ENCODE results near the gene B9D1. TPM values are rescaled to one million over a fixed set of nuclear protein-coding genes. Genes with fewer than 3 reads are reported as not detected.

The B9D1 gene
- total RNA-seq, 1 experiment from 2014 or later, result 20.0 TPM

GRCh38 chr17:19369107-19369778 lies 6.7 kb upstream of the B9D1 start:
- Histone ChIP-seq H3K9ac (ENCODE audit: low read length) (no peak overlapping the region), H3K27me3 (ENCODE audit: insufficient read depth, low read length) (no peaks in the 10 kb centered on the region), H3K27ac (ENCODE audit: low read depth, low read length) (no peak overlapping the region), H3K79me2 (ENCODE audit: insufficient read depth, low read length) (no peaks in the 10 kb centered on the region), H3K36me3 (ENCODE audit: control insufficient read depth in 1 of 2, insufficient read depth in 2 of 2, low read length in 2 of 2) (no peaks in the 10 kb centered on the region), H2AFZ (ENCODE audit: low read depth, low read length, poor library complexity, severe bottlenecking) (no peak overlapping the region), H4K20me1 (ENCODE audit: insufficient read depth) (no peaks in the 10 kb centered on the region), H3K4me2 (ENCODE audit: low read length) (peak overlapping the region; percentile 36), H3K4me1 (ENCODE audit: control insufficient read depth in 1 of 2, insufficient read depth in 2 of 2, low read length in 2 of 2) (peaks cover 4 to 30% of the 10 kb centered on the region in 2 experiments; a peak in 3 of 4 replicates), H3K9me3 (ENCODE audit: control insufficient read depth in 1 of 2, insufficient read depth in 1 of 2, low read depth in 1 of 2, low read length in 2 of 2) (no peaks in the 10 kb centered on the region), H3K4me3 (replicated peaks in 1 of 2; ENCODE audit: low read depth in 1 of 2, low read length in 2 of 2) (no peak overlapping the region), H3K9me2 (ENCODE audit: insufficient read depth) (no peaks in the 10 kb centered on the region)
- ChIA-PET POLR2A (interaction anchor here (1.3 kb wide), 1 partner anchor 8 kb away, joined by 3 read pairs; no protein-coding TSS in a partner anchor), RAD21 (ENCODE audit: low non-redundant PET in 1 of 2, low total read pairs in 2 of 2, uncharacterized antibody in 2 of 2, unreplicated experiment in 2 of 2) (interaction anchor here in 1 of 2 experiments (0.7 kb wide), 1 partner anchor 1374 kb away, joined by 3 read pairs; no protein-coding TSS in a partner anchor), CTCF (interaction anchor here (0.7 kb wide), 1 partner anchor 78 kb away, joined by 3 read pairs; no protein-coding TSS in a partner anchor)
- TF ChIP-seq JUND (IDR thresholded peaks at IDR 0.05) (no peak), SP1 (IDR thresholded peaks at IDR 0.05; ENCODE audit: low read depth) (no peak), CBX3 (IDR thresholded peaks at IDR 0.05; ENCODE audit: low read depth) (no peak), SIN3A (IDR thresholded peaks at IDR 0.05; ENCODE audit: low read depth) (no peak)
- TF ChIP-seq, protein P1, sequence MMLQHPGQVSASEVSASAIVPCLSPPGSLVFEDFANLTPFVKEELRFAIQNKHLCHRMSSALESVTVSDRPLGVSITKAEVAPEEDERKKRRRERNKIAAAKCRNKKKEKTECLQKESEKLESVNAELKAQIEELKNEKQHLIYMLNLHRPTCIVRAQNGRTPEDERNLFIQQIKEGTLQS (IDR thresholded peaks at IDR 0.05), result no peak
- TF ChIP-seq, protein P2, sequence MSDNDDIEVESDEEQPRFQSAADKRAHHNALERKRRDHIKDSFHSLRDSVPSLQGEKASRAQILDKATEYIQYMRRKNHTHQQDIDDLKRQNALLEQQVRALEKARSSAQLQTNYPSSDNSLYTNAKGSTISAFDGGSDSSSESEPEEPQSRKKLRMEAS (IDR thresholded peaks at IDR 0.05), result no peak
- BruUV-seq (replicated peaks), result no TSS peak
- ATAC-seq (no peak), DNase-seq (ENCODE audit: low read depth, low spot score) (no peak)
- intact Hi-C loops (cut with micrococcal nuclease), result no loop called here

DNA sequence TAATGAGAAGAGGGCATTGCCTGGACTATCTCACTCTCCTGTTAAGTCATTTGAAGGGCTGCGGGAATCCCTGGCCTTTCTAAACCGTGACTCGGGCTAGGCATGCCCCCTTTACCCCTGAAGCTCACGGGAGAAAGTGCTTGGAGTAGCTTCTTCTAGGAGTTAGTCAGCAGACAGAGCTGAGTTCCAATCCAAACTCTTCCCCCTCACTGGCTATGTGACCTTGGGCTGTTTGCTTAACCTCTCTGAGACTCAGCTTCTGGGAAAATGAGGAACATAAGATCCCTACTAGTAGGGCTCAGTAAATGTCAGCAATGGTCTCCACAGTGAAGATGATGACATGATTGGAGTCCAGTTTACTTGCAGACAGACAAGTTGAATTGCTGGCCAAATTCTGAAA lies 5.7 kb upstream of the B9D1 start:
- H3K9me2 ChIP-seq (ENCODE audit: insufficient read depth), result no peaks in the 10 kb centered on the region
- no peaks in the 10 kb centered on the region for H3K36me3 ChIP-seq (ENCODE audit: control insufficient read depth in 1 of 2, insufficient read depth in 2 of 2, low read length in 2 of 2)
- ChIA-PET RAD21 (ENCODE audit: low non-redundant PET in 1 of 2, low total read pairs in 2 of 2, uncharacterized antibody in 2 of 2, unreplicated experiment in 2 of 2) (no interaction called here), CTCF (no interaction called here), POLR2A (interaction anchor here (1.3 kb wide), 1 partner anchor 10 kb away, joined by 3 read pairs; no protein-coding TSS in a partner anchor)
- DNase-seq (ENCODE audit: low read depth, low spot score), result no peak
- intact Hi-C loops (cut with micrococcal nuclease), result no loop called here
- no peak overlapping the region for H2AFZ ChIP-seq (ENCODE audit: low read depth, low read length, poor library complexity, severe bottlenecking)
- no peak overlapping the region for H3K4me3 ChIP-seq (replicated peaks in 1 of 2; ENCODE audit: low read depth in 1 of 2, low read length in 2 of 2)
- no TSS peak for BruUV-seq (replicated peaks)
- no peak overlapping the region for H3K27ac ChIP-seq (ENCODE audit: low read depth, low read length)
- no peak for TF ChIP-seq POLR2A (IDR thresholded peaks at IDR 0.05; ENCODE audit: borderline replicate concordance, extremely low read depth, insufficient read depth, insufficient read length)
- TF ChIP-seq CBX3 (IDR thresholded peaks at IDR 0.05; ENCODE audit: low read depth), result no peak
- TF ChIP-seq SRF (IDR thresholded peaks at IDR 0.05; ENCODE audit: low read depth), result no peak
- TF ChIP-seq, protein P1 (IDR thresholded peaks at IDR 0.05), result no peak
- no peak for TF ChIP-seq RAD21 (IDR thresholded peaks at IDR 0.05; ENCODE audit: low read depth)
- TF ChIP-seq, protein P3, sequence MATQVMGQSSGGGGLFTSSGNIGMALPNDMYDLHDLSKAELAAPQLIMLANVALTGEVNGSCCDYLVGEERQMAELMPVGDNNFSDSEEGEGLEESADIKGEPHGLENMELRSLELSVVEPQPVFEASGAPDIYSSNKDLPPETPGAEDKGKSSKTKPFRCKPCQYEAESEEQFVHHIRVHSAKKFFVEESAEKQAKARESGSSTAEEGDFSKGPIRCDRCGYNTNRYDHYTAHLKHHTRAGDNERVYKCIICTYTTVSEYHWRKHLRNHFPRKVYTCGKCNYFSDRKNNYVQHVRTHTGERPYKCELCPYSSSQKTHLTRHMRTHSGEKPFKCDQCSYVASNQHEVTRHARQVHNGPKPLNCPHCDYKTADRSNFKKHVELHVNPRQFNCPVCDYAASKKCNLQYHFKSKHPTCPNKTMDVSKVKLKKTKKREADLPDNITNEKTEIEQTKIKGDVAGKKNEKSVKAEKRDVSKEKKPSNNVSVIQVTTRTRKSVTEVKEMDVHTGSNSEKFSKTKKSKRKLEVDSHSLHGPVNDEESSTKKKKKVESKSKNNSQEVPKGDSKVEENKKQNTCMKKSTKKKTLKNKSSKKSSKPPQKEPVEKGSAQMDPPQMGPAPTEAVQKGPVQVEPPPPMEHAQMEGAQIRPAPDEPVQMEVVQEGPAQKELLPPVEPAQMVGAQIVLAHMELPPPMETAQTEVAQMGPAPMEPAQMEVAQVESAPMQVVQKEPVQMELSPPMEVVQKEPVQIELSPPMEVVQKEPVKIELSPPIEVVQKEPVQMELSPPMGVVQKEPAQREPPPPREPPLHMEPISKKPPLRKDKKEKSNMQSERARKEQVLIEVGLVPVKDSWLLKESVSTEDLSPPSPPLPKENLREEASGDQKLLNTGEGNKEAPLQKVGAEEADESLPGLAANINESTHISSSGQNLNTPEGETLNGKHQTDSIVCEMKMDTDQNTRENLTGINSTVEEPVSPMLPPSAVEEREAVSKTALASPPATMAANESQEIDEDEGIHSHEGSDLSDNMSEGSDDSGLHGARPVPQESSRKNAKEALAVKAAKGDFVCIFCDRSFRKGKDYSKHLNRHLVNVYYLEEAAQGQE (IDR thresholded peaks at IDR 0.05; ENCODE audit: low read depth), result no peak
- no peak for TF ChIP-seq ZFX (IDR thresholded peaks at IDR 0.05)
- no peak for TF ChIP-seq EGR1 (IDR thresholded peaks at IDR 0.05; ENCODE audit: low read depth)
- TF ChIP-seq, protein P4, sequence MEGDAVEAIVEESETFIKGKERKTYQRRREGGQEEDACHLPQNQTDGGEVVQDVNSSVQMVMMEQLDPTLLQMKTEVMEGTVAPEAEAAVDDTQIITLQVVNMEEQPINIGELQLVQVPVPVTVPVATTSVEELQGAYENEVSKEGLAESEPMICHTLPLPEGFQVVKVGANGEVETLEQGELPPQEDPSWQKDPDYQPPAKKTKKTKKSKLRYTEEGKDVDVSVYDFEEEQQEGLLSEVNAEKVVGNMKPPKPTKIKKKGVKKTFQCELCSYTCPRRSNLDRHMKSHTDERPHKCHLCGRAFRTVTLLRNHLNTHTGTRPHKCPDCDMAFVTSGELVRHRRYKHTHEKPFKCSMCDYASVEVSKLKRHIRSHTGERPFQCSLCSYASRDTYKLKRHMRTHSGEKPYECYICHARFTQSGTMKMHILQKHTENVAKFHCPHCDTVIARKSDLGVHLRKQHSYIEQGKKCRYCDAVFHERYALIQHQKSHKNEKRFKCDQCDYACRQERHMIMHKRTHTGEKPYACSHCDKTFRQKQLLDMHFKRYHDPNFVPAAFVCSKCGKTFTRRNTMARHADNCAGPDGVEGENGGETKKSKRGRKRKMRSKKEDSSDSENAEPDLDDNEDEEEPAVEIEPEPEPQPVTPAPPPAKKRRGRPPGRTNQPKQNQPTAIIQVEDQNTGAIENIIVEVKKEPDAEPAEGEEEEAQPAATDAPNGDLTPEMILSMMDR (IDR thresholded peaks at IDR 0.05 in 2 of 3, conservative IDR thresholded peaks at IDR 0.05 in 1 of 3; ENCODE audit: borderline replicate concordance in 1 of 3, insufficient read depth in 1 of 3, low read depth in 2 of 3, low read length in 2 of 3), result no peak
- H3K4me2 ChIP-seq (ENCODE audit: low read length), result peak overlapping the region; percentile 36
- H3K4me1 ChIP-seq (ENCODE audit: control insufficient read depth in 1 of 2, insufficient read depth in 2 of 2, low read length in 2 of 2), result peaks cover 5 to 35% of the 10 kb centered on the region in 2 experiments
- H3K9me3 ChIP-seq (ENCODE audit: control insufficient read depth in 1 of 2, insufficient read depth in 1 of 2, low read depth in 1 of 2, low read length in 2 of 2), result no peaks in the 10 kb centered on the region
- no peaks in the 10 kb centered on the region for H3K79me2 ChIP-seq (ENCODE audit: insufficient read depth, low read length)
- no peak for ATAC-seq
- no peak overlapping the region for H3K9ac ChIP-seq (ENCODE audit: low read length)
- no peaks in the 10 kb centered on the region for H4K20me1 ChIP-seq (ENCODE audit: insufficient read depth)
- no peaks in the 10 kb centered on the region for H3K27me3 ChIP-seq (ENCODE audit: insufficient read depth, low read length)

All from HCT116 (cell line).